K562 (cell line): ENCODE data around the gene CPLX1. TPM values are rescaled to one million over a fixed set of nuclear protein-coding genes. Genes with fewer than 3 reads are reported as not detected.
A peak's percentile ranks its signal among the peaks of the same experiment; 100 is the strongest.

Experiments used
- ATAC-seq: fragments of 200-7000 bp; cut with Tn5 transposase; 3 replicates; pipeline ENCODE4 v1.9.1; 2020; ENCODE audit warnings: moderate library complexity
- BruUV-seq: library from RNA; stranded (reverse); fragments of 400-500 nt; replicated peaks from 2 replicates; lab custom pipeline; 2021; lab: Mats Ljungman, UMichigan
- CTCF ChIA-PET: fragments of 300-600 bp; formaldehyde crosslinking; extraction: SDS; loops from one replicate; lab custom pipeline; 2021; ENCODE audit warnings: low intra/inter-chr PET ratio; lab: Yijun Ruan, JAX
- POLR2A ChIA-PET: fragments of 300-600, 350-650 bp; sonication (Branson Sonifier 250); formaldehyde crosslinking; extraction: SDS; loops from one replicate; lab custom pipeline; 2021; ENCODE audit warnings: antibody characterized with exemption, inconsistent platforms; lab: Yijun Ruan, JAX
- DNase-seq, 4 experiments: peaks; one replicate each; pipeline versions ENCODE4 v3.0.0 to v3.0.0-alpha.2; 2011 to 2018; ENCODE audit warnings: low spot score in 3 of 4, mixed read lengths in 3 of 4; ENCODE audit errors: extremely low read depth in 1 of 4
- FAIRE-seq: peaks from 2 replicates; lab custom pipeline; 2011; peaks lifted over from hg19 to GRCh38; lab: Jason Lieb, UNC
- H2AFZ ChIP-seq: 2 replicates; pipeline ENCODE4 v1.6.0; 2011; ENCODE audit warnings: low read depth, low read length, control low read depth, inconsistent platforms
- H3K27ac ChIP-seq: fragments of 200-600 bp; 3 replicates; pipeline ENCODE4 v1.8.0; 2011; ENCODE audit warnings: low read depth, mild to moderate bottlenecking, control low read depth, inconsistent platforms, low read length, moderate library complexity, mixed read lengths; ENCODE audit errors: extremely low read depth
- H3K27me3 ChIP-seq, 2 experiments: fragments of 300-600 bp in 1 of 2; 2 replicates in 1 of 2; 3 replicates in 1 of 2; pipeline versions ENCODE4 v1.6.0 to v1.8.0; 2011; ENCODE audit warnings: inconsistent platforms in 2 of 2, low read length in 2 of 2, mild to moderate bottlenecking in 1 of 2, mixed read lengths in 1 of 2, moderate library complexity in 1 of 2; ENCODE audit not compliant: control insufficient read depth in 2 of 2, insufficient read depth in 2 of 2
- H3K36me3 ChIP-seq: fragments of 300-600 bp; 3 replicates; pipeline ENCODE4 v1.8.0; 2011; ENCODE audit warnings: mild to moderate bottlenecking, low read length, inconsistent platforms; ENCODE audit not compliant: control insufficient read depth, insufficient read depth
- H3K4me1 ChIP-seq, 2 experiments: fragments of 200-600 bp in 1 of 2; replicated peaks in 1 of 2; 2 replicates in 1 of 2; 3 replicates in 1 of 2; pipeline versions ENCODE4 v1.5.1 to v1.8.0; 2011; ENCODE audit warnings: inconsistent platforms in 2 of 2, low read length in 2 of 2, mild to moderate bottlenecking in 1 of 2, mixed read lengths in 1 of 2, moderate library complexity in 1 of 2; ENCODE audit not compliant: control insufficient read depth in 2 of 2, insufficient read depth in 2 of 2
- H3K4me2 ChIP-seq: 2 replicates; pipeline ENCODE4 v1.6.1; 2011; ENCODE audit warnings: low read length, control low read depth, inconsistent platforms, mixed read lengths; ENCODE audit not compliant: insufficient read depth
- H3K4me3 ChIP-seq: fragments of 200-600 bp; sonication (generic), shearing (Covaris generic); 2 replicates; pipeline ENCODE4 v1.5.1; 2016; ENCODE audit warnings: control low read depth, inconsistent platforms
- H3K79me2 ChIP-seq: fragments of 200-600 bp; 3 replicates; pipeline ENCODE4 v1.8.0; 2011; ENCODE audit warnings: low read length, inconsistent platforms; ENCODE audit not compliant: control insufficient read depth, insufficient read depth
- H3K9ac ChIP-seq, 2 experiments: 2 replicates each; pipeline versions ENCODE4 v1.6.0 to v1.6.1; 2011; ENCODE audit warnings: low read depth in 2 of 2, low read length in 2 of 2, control low read depth in 1 of 2, inconsistent platforms in 1 of 2, mild to moderate bottlenecking in 1 of 2, mixed read lengths in 1 of 2; ENCODE audit not compliant: insufficient read depth in 1 of 2
- H3K9me1 ChIP-seq: one replicate; pipeline ENCODE4 v1.6.0; 2011; ENCODE audit warnings: inconsistent platforms, mild to moderate bottlenecking, low read length, moderate library complexity; ENCODE audit not compliant: control insufficient read depth, insufficient read depth
- H3K9me3 ChIP-seq: replicated peaks from 2 replicates; pipeline ENCODE4 v1.5.1; 2011; ENCODE audit warnings: low read depth, low read length, inconsistent platforms; ENCODE audit not compliant: control insufficient read depth, insufficient read depth
- H4K20me1 ChIP-seq: replicated peaks from 2 replicates; pipeline ENCODE4 v1.6.1; 2011; ENCODE audit warnings: low read length, inconsistent platforms, mixed read lengths; ENCODE audit not compliant: control insufficient read depth, insufficient read depth
- CGGBP1 ChIP-seq: fragments of 250-450 bp; sonication (Bioruptor Pico); IDR thresholded peaks from 2 replicates; pipeline ENCODE4 v1.9.0; 2021; ENCODE audit warnings: mild to moderate bottlenecking
- EGR1 ChIP-seq: fragments of 450-650 bp; conservative IDR thresholded peaks from 2 replicates; pipeline ENCODE4 v1.6.1; 2017; ENCODE audit warnings: mild to moderate bottlenecking
- ETS1 ChIP-seq: conservative IDR thresholded peaks from 2 replicates; pipeline ENCODE4 v1.6.1; 2011; ENCODE audit warnings: low read depth, mild to moderate bottlenecking, low read length; ENCODE audit not compliant: control insufficient read depth
- ETV6 ChIP-seq, 3 experiments: fragments of 150-350 bp in 1 of 3; sonication (generic) in 1 of 3; formaldehyde crosslinking in 1 of 3; IDR thresholded peaks; 2 replicates each; pipeline versions ENCODE4 v1.6.1 to v1.8.0; 2014 to 2022; ENCODE audit warnings: borderline replicate concordance in 2 of 3, low read depth in 2 of 3, antibody characterized with exemption in 1 of 3, low read length in 1 of 3, mild to moderate bottlenecking in 1 of 3, missing genetic modification reagents in 1 of 3
- MEF2D ChIP-seq: conservative IDR thresholded peaks from 2 replicates; pipeline ENCODE4 v1.6.1; 2016; ENCODE audit warnings: low read depth, missing genetic modification characterization, missing compliant biosample characterization
- POLR3G ChIP-seq: IDR thresholded peaks from 2 replicates; pipeline ENCODE4 v1.6.1; 2011; ENCODE audit not compliant: insufficient read length, insufficient replicate concordance; ENCODE audit errors: extremely low read depth
- ZBTB33 ChIP-seq: sonication (generic); formaldehyde crosslinking; IDR thresholded peaks from 2 replicates; pipeline ENCODE4 v1.8.1; 2023; ENCODE audit warnings: mild to moderate bottlenecking, missing genetic modification reagents
- WGBS: fragments of 100-300 bp; shearing (Covaris generic); methylation state at CpG from one replicate; pipeline ENCODE4 v1.1.6; 2016; ENCODE audit warnings: low coverage, mixed read lengths; ENCODE audit not compliant: insufficient coverage; ENCODE audit errors: missing lambda C conversion rate; 5-methylcytosine and 5-hydroxymethylcytosine counted together
- in situ Hi-C: fragments of 300-500 bp; cut with MboI; formaldehyde crosslinking; loops from 4 replicates; pipeline ENCODE4 v1.15.0; 2018; ENCODE audit warnings: inconsistent platforms, mixed read lengths
- intact Hi-C: fragments of 100-400 bp; cut with micrococcal nuclease; formaldehyde crosslinking; loops from 2 replicates; pipeline ENCODE4 v1.14.2; 2022
- polyA plus RNA-seq, 8 experiments: library from polyadenylated mRNA; depleted of rRNA in 4 of 8; stranded (reverse) in 5 of 8; unstranded in 3 of 8; fragments of >200 nt; fragmentation: Nextera tagmentation in 2 of 8; fragmentation: Illumina TruSeq in 1 of 8; extraction: Ambion mirVana in 2 of 8; extraction: Trizol in 1 of 8; gene quantifications; 2 replicates each; pipeline versions ENCODE4 v1.2.1 to v1.2.3, GENCODE V29; 2011 to 2014; ENCODE audit warnings: inconsistent platforms in 1 of 8, missing spikeins in 1 of 8
- total RNA-seq, 7 experiments: library from RNA; depleted of rRNA in 6 of 7; stranded (reverse); fragments of >200 nt in 6 of 7; fragmentation: Illumina TruSeq in 2 of 7; extraction: Trizol in 2 of 7; gene quantifications; 2 replicates each; pipeline versions ENCODE4 v1.2.1 to v1.2.3, GENCODE V29; 2011 to 2021; ENCODE audit warnings: low replicate concordance in 1 of 7

The CPLX1 gene
- total and polyA plus RNA-seq, 9 of the 15 experiments (the other 6 are each of a cell fraction or from before 2014, with no cell fraction given): 0.03 to 3.3 (median 0.17) TPM; not detected in 2

- TF ChIP-seq EGR1 (no peak), CGGBP1 (CRISPR knock-in tag) (no peak), MEF2D (no peak), ETS1 (no peak), ETV6 (IDR thresholded peaks at IDR 0.05; ENCODE audit: borderline replicate concordance in 1 of 2, low read depth in 2 of 2, low read length in 1 of 2) (no peak), ETV6 (CRISPR knock-in tag; IDR thresholded peaks at IDR 0.05; ENCODE audit: borderline replicate concordance) (no peak)
These were observed 78.3 kb downstream of the CPLX1 start (continued) for GRCh38 chr4:747546-748170.

- H3K4me3 ChIP-seq: no peak overlapping the region
- no TSS peak for BruUV-seq
- H3K27ac ChIP-seq: no peak overlapping the region
- no peaks in the 10 kb centered on the region for H3K9me1 ChIP-seq
- in situ Hi-C loops (no loop called here), intact Hi-C loops (loop anchor here (5.0 kb wide), 1 partner anchor 243 kb away; the partner anchor contains the start of gene IDUA)
- ChIA-PET CTCF (no interaction called here), POLR2A (no interaction called here)
- no peak overlapping the region for H3K9ac ChIP-seq
- no peak overlapping the region for H3K4me2 ChIP-seq
- H3K27me3 ChIP-seq: no peaks in the 10 kb centered on the region
- peaks cover 7% of the 10 kb centered on the region; the same call in 1 of the 3 replicates for H3K79me2 ChIP-seq
- FAIRE-seq (no peak), DNase-seq (no peak), ATAC-seq (no peak)
- H3K4me1 ChIP-seq: peaks cover 0 to 23% of the 10 kb centered on the region in 2 experiments; a peak in 2 of 5 replicates
- H4K20me1 ChIP-seq: peaks cover 3% of the 10 kb centered on the region; the same call in 1 of the 2 replicates
- H3K9me3 ChIP-seq: no peaks in the 10 kb centered on the region; the same call in 1 of the 2 replicates
- H2AFZ ChIP-seq: no peak overlapping the region
- TF ChIP-seq ZBTB33 (CRISPR knock-in tag) (peak; percentile 61), POLR3G (no peak)
- 96% methylated on average over 23 of the region's 44 CpGs for WGBS
- peaks cover 42% of the 10 kb centered on the region for H3K36me3 ChIP-seq
These were observed 81.6 kb downstream of the CPLX1 start for GRCh38 chr4:744212-744841.
